Measurements from ENCODE around the gene PPP1R10.

DNA sequence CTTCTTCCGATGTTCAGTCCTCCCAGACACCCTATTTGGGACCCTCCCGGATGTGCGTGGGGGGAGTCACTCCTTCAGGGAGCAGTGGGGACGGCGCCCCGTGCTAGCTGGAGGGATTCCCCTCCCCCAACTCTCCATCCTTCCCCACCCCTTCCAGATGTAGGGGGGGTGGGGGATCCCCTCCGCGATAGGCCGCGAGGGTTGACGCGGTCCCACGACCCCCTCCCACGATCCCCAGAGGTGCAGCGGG, 61.3 kb downstream of the PPP1R10 start:
- TF ChIP-seq, protein P1, sequence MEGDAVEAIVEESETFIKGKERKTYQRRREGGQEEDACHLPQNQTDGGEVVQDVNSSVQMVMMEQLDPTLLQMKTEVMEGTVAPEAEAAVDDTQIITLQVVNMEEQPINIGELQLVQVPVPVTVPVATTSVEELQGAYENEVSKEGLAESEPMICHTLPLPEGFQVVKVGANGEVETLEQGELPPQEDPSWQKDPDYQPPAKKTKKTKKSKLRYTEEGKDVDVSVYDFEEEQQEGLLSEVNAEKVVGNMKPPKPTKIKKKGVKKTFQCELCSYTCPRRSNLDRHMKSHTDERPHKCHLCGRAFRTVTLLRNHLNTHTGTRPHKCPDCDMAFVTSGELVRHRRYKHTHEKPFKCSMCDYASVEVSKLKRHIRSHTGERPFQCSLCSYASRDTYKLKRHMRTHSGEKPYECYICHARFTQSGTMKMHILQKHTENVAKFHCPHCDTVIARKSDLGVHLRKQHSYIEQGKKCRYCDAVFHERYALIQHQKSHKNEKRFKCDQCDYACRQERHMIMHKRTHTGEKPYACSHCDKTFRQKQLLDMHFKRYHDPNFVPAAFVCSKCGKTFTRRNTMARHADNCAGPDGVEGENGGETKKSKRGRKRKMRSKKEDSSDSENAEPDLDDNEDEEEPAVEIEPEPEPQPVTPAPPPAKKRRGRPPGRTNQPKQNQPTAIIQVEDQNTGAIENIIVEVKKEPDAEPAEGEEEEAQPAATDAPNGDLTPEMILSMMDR (optimal IDR thresholded peaks at IDR 0.05 in 1 of 3, IDR thresholded peaks at IDR 0.05 in 1 of 3, conservative IDR thresholded peaks at IDR 0.05 in 1 of 3; ENCODE audit: extremely low read depth in 1 of 3, insufficient read depth in 2 of 3, low read length in 3 of 3): no peak
- no peak for TF ChIP-seq EZH2 (IDR thresholded peaks at IDR 0.05; ENCODE audit: low read length)

All from keratinocyte (primary cell).